WI38 (cell line): ENCODE results near the gene LYRM4.

ENCODE experiments used
- H3K4me3 ChIP-seq: 2 replicates; pipeline ENCODE4 v1.5.1; 2011; ENCODE audit warnings: low read depth, mild to moderate bottlenecking, control low read depth, low read length
- TF ChIP-seq, protein P1 (sequence below): IDR thresholded peaks from 2 replicates; pipeline ENCODE4 v1.5.1; 2012; ENCODE audit warnings: low read depth, mild to moderate bottlenecking, control low read depth, low read length

Gene LYRM4

DNA sequence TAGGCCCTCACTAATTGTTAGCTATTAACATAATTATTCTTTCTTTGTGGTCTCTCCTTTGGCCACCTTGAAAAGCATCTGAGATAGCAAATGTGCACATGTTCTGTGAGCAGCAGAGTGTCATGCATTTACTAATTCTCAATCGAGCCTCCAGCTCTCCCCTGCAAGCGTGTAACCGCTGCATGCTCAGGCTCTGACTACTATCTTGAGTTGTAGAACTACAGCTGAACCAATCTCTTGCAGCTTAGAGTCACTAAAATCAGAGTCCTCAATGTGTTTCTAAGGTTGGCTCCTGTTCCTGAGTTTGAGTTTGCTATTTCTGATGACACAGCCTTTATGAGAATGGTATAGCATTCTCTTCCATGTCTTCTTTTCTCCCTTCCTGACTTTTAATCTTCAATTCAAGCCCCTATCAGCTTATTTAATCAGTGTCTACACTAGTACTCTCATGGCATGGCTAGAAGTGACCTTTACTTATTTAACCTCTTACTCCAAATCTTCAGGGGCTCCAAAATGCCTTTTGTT is 110.1 kb downstream of the LYRM4 start:
- no peak overlapping the region for H3K4me3 ChIP-seq
- TF ChIP-seq, protein P1, sequence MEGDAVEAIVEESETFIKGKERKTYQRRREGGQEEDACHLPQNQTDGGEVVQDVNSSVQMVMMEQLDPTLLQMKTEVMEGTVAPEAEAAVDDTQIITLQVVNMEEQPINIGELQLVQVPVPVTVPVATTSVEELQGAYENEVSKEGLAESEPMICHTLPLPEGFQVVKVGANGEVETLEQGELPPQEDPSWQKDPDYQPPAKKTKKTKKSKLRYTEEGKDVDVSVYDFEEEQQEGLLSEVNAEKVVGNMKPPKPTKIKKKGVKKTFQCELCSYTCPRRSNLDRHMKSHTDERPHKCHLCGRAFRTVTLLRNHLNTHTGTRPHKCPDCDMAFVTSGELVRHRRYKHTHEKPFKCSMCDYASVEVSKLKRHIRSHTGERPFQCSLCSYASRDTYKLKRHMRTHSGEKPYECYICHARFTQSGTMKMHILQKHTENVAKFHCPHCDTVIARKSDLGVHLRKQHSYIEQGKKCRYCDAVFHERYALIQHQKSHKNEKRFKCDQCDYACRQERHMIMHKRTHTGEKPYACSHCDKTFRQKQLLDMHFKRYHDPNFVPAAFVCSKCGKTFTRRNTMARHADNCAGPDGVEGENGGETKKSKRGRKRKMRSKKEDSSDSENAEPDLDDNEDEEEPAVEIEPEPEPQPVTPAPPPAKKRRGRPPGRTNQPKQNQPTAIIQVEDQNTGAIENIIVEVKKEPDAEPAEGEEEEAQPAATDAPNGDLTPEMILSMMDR: no peak

DNA sequence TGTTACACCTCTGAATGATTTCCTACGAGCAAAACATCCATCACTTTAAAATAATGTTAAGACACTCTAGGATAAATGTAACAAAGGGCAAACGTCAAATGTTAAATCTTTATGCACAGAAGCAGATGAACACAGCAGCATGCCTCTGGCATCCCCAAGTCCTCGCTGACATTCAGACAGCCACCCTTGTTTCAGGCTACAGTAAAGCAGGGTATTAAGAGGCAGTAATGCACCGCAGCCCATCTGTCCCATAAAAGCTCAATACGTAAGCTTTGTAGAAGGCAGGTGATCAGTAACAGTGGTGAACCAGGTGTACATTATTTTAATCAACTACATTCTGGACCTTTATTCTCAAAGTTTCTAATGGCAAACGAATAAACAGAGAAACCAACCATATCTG is 110.9 kb downstream of the LYRM4 start:
- H3K4me3 ChIP-seq: no peak overlapping the region
- TF ChIP-seq, protein P1: no peak

DNA sequence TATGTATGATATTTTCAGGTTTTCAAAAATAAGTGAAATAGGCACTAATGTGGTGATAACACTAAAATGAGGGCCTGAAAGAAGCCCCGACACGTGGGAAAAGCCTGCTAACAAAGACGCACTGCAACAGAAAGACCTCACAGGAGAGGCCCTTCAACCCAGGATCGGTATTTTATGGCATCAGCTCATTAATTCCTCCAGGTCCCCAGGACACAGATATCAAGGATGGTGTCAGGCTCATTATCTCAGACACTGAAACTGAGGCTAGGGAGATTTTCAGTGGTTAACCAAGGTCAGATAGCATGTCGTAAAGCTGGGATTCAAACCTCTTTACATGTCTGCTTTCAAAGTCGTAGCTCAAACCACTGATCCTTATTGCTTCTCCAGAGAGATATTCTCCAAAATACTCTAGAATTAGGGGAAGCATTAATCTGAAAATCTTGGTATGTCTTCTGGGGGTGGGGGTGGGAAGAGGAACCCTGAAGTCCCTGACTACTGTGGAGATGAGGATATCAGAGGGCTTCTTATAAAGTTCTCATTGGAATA is 111.5 kb downstream of the LYRM4 start:
- TF ChIP-seq, protein P1: no peak
- H3K4me3 ChIP-seq: no peak overlapping the region

DNA sequence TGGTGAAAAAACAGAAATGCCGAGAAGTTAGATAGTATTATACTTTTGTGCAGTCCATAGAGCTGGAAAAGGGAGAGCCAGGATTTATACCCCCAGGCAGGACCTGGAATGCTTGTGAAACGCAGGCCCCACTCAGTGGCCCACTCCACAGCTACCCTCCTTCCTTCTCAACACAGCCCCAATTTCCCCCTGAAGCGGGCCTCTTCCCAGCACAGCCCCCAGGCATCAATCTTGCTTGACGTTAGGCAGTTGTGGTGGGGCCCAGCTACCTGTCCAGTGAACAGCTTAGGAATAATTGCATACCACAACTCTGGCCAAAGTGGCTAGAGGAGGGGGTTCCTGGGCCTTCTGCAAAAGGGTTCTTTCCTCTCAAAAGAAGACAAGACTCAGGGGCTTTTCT is 114.4 kb downstream of the LYRM4 start:
- TF ChIP-seq, protein P1: no peak
- H3K4me3 ChIP-seq: no peak overlapping the region

DNA sequence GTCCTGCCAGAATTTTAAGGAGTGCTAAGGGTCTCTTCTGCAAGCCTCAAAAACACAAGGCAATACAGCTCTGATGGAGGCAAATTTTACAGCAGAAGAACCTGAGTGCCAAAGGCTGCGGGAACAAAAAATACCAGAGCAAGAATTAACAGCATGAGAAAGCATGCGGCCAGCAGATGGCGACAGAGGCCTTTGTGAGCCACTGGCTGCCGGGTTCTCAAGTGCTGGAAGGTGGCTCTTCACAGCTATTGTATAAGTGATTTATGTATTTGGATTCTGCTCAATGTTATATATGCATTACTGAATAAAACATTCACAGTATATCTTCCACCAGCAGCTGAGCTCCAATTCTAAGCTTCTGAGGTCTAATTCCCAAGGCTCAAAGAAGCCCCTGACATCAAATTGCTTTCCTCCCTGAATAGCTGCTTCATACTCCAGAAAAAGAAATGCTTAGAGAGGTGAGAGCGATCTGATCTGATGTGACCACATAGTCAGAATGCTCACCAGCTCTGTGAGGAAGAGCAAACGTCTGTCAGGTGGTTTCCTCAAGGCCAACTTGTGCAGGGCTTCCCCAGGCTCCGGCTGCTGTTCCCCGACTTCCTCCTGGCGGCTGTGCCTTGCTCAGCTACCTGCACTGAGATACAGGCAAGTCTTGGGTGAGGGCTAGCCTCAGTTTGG is 117.0 kb downstream of the LYRM4 start:
- TF ChIP-seq, protein P1: peak; percentile 75
- no peak overlapping the region for H3K4me3 ChIP-seq

DNA sequence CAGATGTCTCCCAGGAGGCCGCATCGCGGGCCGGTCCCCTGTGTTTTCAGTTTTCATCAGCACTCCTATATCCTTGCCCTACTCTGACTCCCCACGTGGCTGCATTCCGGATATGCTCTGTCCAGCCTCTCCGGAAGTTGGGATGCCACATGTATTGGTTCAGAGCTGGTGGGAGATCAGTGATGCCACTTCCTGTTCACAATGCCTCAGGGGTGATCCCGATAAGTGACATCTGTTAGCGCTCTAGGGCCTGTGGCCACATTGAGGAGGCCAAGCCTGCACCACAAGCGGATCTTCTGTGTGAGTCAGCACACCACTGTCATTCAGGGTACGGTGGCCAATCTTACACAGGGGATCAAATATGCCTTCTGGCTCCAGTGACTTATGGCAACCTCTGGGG is 117.8 kb downstream of the LYRM4 start:
- TF ChIP-seq, protein P1: no peak
- H3K4me3 ChIP-seq: no peak overlapping the region

DNA sequence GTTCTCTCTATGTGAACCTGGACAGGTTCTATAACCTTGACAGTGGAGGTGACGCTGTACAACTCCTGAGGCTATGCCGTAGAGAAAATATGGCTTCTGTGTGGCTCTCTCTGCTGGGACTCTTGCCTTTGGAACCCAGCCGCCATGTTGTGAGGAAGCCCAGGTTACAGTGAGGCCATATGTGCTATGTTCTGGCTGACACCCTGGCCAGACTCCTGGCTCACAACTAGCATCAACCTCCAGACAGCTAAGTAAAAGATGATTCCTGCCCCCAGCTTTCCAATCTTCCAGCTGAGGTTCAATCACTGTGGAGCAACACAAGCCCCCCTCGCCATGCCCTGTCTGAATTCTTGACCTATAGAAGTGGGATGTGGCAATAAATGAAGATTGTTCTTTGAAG is 118.6 kb downstream of the LYRM4 start:
- TF ChIP-seq, protein P1: no peak

More for the DNA sequence above, 118.6 kb downstream of the LYRM4 start:
- no peak overlapping the region for H3K4me3 ChIP-seq
